GM21423 (cell line): ENCODE measurements around the gene KLF11.

Experiments used
- ATAC-seq: cut with Tn5 transposase; IDR thresholded peaks from one replicate; pipeline ENCODE4 v1.9.1; 2021; ENCODE audit warnings: mild to moderate bottlenecking, moderate library complexity; ENCODE audit not compliant: unreplicated experiment

KLF11 gene

GRCh38 chr2:10043256-10043905 lies at the start of gene KLF11:
Gene KLF11 (plus strand): TSS chr2:10043550. CDS start chr2:10043717, 167 bp downstream.
- ATAC-seq = peak; percentile 79

GRCh38 chr2:9994462-9994861 lies 48.9 kb upstream of the KLF11 start:
- no peak for ATAC-seq

DNA sequence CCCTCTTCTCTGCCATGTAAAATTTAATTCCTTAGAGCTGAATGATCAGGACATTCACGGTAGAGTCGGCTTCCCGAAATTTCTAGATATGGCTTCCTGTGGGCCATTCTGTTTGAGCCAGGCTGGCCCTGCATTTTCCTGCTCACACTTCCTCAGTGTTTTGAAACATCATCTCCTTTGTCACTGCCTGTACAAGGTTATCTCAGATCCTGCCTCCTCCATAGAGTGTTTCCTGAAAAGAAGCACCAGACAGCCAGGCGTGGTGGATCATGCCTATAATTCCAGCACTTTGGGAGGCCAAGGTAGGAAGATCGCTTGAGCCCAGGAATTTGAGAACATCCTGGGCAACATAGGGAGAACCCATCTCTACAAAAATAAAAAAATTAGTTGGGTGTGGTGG lies 48.3 kb upstream of the KLF11 start:
- no peak for ATAC-seq

DNA sequence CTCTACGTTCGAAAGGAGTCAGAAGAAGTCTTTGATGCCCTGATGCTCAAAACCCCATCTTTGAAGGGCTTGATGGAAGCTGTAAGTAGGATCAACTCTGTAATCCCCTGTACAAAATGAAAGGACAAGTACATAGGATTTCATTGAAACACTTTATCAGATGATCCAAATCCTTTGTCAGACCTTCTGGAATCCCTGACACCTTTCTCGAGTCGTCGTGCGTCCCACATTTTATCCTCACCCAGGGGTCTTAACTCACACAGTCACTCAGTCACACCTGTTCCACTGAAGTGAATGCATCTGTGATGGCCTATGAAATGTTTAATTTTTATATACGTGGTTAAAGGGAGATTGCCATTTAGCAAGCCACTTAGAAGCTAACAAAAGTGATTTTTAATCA lies 47.0 kb upstream of the KLF11 start:
- no peak for ATAC-seq

DNA sequence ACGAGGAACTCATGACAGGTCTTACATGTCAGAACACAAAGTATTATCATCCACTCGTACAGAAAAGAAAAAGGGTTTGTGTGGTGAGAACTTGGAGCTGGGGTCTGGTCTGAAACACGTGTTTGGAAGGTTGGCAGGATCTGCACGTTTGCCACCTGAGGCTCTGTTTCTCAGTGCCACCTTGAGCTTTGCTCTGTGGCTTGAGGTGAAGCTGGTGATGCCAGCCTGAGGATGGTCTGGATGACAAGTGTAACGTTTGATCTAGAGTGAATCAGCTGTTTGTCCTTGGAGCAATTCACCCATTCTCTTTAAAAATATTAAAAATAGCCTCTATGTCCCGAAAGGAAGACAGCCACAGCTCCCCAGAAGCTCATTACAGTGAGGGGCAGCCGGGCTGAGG lies 45.4 kb upstream of the KLF11 start:
- ATAC-seq = no peak

DNA sequence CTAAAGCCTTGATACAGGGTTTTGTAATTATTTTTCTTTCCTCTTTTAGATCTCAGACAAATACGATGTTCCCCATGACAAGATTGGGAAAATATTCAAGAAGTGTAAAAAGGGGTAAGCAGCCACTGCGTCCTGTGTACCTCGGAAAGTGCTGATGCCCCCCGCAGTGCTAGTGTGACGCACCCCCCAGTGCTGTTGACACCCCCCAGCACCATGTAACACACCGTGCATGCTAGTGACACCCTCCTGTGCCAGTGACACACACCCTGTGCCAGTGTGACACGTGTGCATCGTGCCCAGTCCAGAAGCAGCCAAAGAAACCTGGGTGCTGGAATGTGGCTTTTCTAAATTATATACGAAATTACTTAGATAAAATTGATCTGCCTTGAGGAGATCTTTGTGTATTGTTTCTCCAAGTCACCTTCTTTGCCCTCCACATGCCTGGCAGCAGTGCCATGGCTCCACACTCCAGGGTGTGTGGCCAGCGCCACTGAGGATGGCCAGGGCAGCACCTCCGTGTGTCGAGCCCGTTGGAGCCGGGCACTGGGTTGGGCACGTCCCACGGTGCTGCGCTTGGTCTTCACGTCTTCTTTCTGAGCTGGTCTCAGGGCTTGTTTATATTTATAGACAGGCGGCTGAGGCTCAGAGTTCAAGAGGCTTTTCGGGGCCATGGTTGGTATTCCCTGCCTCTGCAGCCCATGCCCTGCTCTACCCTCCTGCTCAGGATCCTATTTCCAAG lies 44.3 kb upstream of the KLF11 start:
- ATAC-seq = no peak

DNA sequence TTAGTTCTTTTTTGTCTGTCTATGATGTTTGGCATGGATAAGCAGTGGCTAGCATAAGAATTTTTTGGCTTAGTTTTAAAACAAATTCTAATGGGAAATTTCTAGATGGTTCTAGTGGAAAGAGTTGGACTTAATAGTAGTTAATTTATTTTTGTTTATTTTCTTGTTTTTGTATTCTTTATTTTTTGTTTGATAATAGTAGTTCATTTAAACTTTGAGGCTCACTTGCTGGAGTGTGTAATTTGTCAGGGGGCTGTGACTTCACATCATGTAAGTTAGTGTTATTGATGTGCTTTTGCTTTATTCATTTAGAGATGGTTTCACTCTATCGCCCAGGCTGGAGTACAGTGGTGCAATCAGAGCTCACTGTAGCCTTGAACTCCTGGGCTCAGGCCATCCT lies 43.7 kb upstream of the KLF11 start:
- ATAC-seq = no peak

DNA sequence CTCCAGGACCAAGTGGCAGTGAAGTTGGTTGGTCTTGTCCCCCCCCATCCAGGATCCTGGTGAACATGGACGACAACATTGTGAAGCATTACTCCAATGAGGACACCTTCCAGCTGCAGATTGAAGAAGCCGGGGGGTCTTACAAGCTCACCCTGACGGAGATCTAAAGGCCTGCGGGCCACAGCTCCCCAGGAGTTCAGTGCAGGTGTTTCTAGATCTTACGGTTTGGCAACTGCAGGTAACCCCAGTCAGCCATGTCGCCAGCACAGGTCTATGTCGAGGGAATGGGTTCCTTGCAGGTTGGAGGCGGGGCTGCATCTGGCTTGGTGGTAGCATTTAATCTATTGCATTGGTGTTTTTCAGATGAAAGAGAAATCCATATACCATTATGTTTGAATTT lies 42.8 kb upstream of the KLF11 start:
- no peak for ATAC-seq

DNA sequence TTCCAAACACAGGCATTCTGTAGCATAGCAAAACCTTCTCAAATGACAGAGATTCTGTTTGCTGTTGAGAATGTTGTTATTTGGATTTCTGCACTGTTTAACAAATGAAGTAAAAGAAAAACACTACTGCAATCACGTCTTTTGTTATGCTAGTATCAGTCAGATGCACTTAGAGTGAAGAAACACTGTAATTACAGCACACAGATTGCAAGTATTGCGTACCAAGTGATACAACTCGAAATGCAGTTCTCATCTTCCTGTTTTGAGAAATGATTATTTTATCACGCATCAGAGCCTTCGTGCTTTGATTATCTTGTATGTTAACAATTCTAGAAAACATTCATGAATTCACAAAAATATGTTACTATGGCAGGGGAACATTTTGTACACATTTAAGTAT lies 41.8 kb upstream of the KLF11 start:
- ATAC-seq = no peak

- ATAC-seq = no peak
Measured at GRCh38 chr2:10002109-10002508, 41.2 kb upstream of the KLF11 start.

GRCh38 chr2:10002681-10003080 lies 40.7 kb upstream of the KLF11 start:
- no peak for ATAC-seq

DNA sequence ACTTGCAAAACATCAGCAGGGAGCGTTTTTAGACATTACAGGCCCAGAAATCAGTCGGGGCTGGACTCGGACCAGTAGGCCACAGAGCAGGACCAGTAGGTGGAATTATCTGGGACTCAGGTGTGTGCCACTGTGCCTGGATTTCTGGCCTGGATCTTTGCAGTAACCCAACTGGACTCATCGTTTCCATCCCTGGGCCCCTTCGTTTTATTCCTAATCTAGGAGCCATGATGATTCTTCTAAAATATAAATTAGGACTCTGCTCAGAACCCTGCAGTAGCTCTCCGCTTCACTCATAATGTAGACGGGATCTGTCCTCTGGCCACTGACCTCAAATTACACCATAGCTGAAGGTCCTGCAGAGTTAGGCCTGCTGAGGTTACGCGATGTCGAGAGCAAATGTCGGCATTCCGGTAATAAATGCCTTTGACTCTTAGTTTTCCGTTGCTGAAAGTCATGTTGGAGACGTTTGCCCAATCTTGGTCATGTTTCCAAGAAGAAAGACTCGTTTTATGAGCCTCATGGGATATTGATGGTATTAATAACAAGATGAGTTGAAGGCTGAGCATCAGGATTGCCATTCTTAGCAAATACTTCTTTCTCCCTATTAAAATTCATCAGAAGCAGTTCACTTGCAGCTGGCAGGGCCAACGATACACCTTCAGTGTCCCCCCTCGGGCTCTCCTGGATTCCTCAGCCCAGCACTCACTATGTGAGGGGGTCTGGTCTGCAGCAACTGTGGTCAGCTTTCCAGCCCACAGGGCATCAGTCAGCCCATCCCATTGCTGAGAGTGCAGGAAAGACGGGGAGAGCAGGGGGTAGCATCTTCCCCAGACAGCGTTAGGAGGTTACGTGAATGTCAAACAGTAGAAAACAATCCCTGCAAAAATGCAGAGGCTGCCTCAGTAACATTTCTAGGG lies 39.9 kb upstream of the KLF11 start:
- no peak for ATAC-seq

- ATAC-seq = no peak
Measured at GRCh38 chr2:10004401-10004800, 38.9 kb upstream of the KLF11 start.

GRCh38 chr2:10004836-10005235 lies 38.5 kb upstream of the KLF11 start:
- ATAC-seq = no peak

DNA sequence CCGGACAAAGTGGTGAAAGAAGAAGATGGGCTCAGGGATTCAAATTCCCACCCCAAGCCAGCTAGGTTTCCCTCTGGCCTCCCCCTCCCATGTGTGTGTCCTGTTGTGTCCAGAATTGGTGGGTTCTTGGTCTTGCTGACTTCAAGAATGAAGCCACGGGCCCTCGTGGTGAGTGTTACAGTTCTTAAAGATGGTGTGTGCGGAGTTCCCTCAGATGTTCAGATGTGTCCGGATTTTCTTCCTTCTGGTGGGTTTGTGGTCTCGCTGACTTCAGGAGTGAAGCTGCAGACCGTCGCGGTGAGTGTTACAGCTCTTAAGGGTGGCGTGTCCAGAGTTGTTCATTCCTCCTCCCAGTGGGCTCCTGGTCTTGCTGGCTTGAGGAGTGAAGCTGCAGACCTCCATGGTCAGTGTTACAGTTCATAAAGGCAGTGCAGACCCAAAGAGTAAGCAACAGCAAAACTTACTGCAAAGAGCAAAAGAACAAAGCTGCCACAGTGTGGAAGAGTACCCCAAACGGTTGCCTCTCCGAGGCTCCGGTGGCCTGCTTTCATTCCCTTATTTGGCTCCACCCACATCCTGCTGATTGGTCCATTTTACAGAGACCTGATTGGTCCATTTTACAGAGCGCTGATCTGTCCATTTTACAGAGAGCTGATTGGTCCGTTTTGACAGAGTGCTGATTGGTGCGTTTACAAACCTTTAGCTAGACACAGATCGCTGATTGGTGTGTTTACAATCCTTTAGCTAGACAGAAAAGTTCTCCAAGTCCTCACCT lies 37.7 kb upstream of the KLF11 start:
- no peak for ATAC-seq

GRCh38 chr2:10006236-10007161 lies 36.9 kb upstream of the KLF11 start:
- ATAC-seq = no peak

- ATAC-seq = no peak
Measured at GRCh38 chr2:10007435-10007834, 35.9 kb upstream of the KLF11 start.

GRCh38 chr2:10007921-10008808 lies 35.2 kb upstream of the KLF11 start:
- ATAC-seq = no peak

DNA sequence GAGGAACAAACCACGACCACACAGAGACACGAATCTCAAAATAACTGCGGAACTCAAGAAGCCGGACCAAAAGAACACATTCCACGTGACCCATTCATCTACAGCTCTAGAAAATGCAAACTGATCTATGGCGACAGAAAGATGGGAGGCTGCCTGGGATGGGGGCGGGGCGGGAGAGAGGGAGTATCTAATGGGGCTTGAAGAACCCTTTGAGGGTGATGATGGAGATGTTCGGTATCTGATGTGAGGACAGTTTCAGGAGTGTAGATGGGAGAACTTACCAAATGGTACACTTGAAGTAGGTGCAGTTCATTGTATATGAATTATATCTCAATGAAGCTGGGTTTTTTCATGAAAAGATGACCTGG lies 34.6 kb upstream of the KLF11 start:
- ATAC-seq = no peak
